Right atrium auricular region (tissue), 2 donors: ENCODE results near the gene CIBAR2. TPM values are rescaled to one million over a fixed set of nuclear protein-coding genes. Genes with fewer than 3 reads are reported as not detected.

Source experiments
- DNase-seq: peaks from one replicate; pipeline ENCODE4 v3.0.0-alpha.2; 2019; ENCODE audit warnings: low spot score
- H3K27ac ChIP-seq, 2 donors: fragments of 200-600 bp; sonication (generic); 1 replicate in 1 of 2; 2 replicates in 1 of 2; pipeline ENCODE4 v1.5.1; 2016 to 2019
- H3K27me3 ChIP-seq, 2 donors: fragments of 200-600 bp; sonication (generic); one replicate each; pipeline versions ENCODE4 v1.5.1 to v1.6.0; 2017 to 2019
- H3K36me3 ChIP-seq: fragments of 200-600 bp; sonication (generic); one replicate; pipeline ENCODE4 v1.5.1; 2016
- H3K4me1 ChIP-seq, 2 donors: fragments of 200-600 bp; sonication (generic); one replicate each; pipeline versions ENCODE4 v1.5.1 to v1.6.0; 2017 to 2019
- H3K4me3 ChIP-seq, 2 donors: fragments of 200-600 bp; sonication (generic); 1 replicate in 1 of 2; 2 replicates in 1 of 2; pipeline ENCODE4 v1.5.1; 2017 to 2019; ENCODE audit warnings: mild to moderate bottlenecking in 1 of 2, moderate library complexity in 1 of 2
- H3K9me3 ChIP-seq, 2 donors: fragments of 200-600 bp; sonication (generic); one replicate each; pipeline ENCODE4 v1.5.1; 2019
- CTCF ChIP-seq, 2 donors: fragments of 200-600 bp; sonication (generic); IDR thresholded peaks; one replicate each; pipeline ENCODE4 v1.5.1; 2019; ENCODE audit warnings: antibody characterized with exemption in 2 of 2
- total RNA-seq, 2 donors: library from RNA; depleted of rRNA; stranded (reverse); fragments of >200 nt; gene quantifications; one replicate each; pipeline ENCODE4 v1.1.0, GENCODE V29; 2016

Gene CIBAR2
- total RNA-seq, 2 donors from 2014 or later: not detected

- H3K36me3 ChIP-seq: no peaks in the 10 kb centered on the region
- no peaks in the 10 kb centered on the region for H3K27me3 ChIP-seq
- TF ChIP-seq CTCF (IDR thresholded peaks at IDR 0.05): no peak
- peaks cover 0 to 15% of the 10 kb centered on the region in 2 donors for H3K4me1 ChIP-seq
- no peak for DNase-seq
- no peak overlapping the region for H3K27ac ChIP-seq
- no peak overlapping the region for H3K4me3 ChIP-seq
- no peaks in the 10 kb centered on the region for H3K9me3 ChIP-seq
Measured at GRCh38 chr16:85094176-85094805, 18.0 kb downstream of the CIBAR2 start.

DNA sequence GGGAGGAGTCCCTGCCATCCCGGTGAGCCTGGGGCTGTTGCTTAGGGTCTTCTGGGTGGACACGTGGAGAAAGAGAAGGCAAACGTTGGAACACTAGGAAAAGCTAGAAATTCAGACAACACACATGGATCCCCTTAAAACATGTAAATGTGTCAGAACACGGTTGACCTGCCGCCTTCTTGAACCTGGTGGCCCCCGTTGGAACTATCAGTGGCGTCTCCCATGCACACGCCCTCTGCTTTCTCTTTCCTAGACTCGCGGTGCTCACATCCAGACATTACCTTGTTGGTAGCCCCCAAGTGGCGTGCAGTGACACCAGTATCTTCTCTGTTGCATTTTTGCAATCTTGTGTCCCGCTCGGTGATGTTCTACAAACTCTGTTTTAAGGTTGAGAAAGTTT lies 18.6 kb downstream of the CIBAR2 start:
- no peak for DNase-seq
- no peaks in the 10 kb centered on the region for H3K27me3 ChIP-seq
- TF ChIP-seq CTCF (IDR thresholded peaks at IDR 0.05): no peak

DNA sequence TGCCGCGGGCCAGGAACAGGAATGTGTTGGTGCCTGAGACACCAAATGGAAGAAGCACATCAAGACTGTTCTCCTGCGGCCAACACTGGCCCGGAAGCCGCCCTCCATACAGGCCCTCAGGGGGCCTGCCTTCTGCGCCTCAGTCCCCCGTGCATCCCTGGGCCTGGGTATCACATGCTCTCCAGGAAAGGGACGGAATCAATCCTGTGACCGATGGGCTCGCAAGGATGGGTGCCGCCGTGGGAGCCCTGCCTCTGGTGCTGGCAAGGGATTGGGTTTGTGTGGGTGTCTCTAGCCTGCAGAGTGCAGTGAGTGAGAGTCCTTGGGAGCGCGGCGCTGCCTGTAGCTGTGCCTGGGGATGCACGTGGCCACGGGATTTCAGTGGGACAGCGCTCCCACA lies 19.4 kb downstream of the CIBAR2 start:
- H3K27ac ChIP-seq: no peak overlapping the region
- H3K4me3 ChIP-seq: no peak overlapping the region
- no peak for DNase-seq
- no peaks in the 10 kb centered on the region for H3K36me3 ChIP-seq
- TF ChIP-seq CTCF (IDR thresholded peaks at IDR 0.05): no peak
- no peaks in the 10 kb centered on the region for H3K27me3 ChIP-seq
- peaks cover 0 to 18% of the 10 kb centered on the region in 2 donors for H3K4me1 ChIP-seq
- no peaks in the 10 kb centered on the region for H3K9me3 ChIP-seq

More for the DNA sequence above, 18.6 kb downstream of the CIBAR2 start:
- Histone ChIP-seq H3K36me3 (no peaks in the 10 kb centered on the region), H3K27ac (no peak overlapping the region), H3K4me1 (peaks cover 0 to 18% of the 10 kb centered on the region in 2 donors), H3K9me3 (no peaks in the 10 kb centered on the region), H3K4me3 (no peak overlapping the region)

GRCh38 chr16:85092309-85092708 lies 20.0 kb downstream of the CIBAR2 start:
- Histone ChIP-seq H3K9me3 (no peaks in the 10 kb centered on the region), H3K27me3 (no peaks in the 10 kb centered on the region), H3K36me3 (no peaks in the 10 kb centered on the region), H3K4me1 (peaks cover 0 to 18% of the 10 kb centered on the region in 2 donors), H3K27ac (no peak overlapping the region), H3K4me3 (no peak overlapping the region)
- no peak for DNase-seq
- no peak for TF ChIP-seq CTCF (IDR thresholded peaks at IDR 0.05)

DNA sequence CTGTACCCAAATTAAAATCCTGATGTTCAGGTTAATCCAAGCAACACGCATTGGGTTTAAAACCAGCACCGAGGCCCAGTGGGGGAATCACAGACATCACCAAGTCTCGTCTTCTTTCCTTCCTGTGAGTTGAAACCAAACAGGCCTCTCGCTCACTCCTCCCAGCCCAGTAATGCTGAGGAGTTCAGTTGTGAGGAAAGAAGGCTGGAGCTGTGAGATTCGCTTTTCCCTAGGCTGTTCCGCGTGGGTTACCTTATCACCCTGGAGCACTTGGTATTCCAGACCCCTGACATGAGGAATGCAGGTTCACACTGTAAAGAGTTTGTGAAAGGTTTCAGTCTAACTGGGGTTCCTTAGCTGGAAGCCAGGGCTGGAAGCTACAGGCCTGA lies 20.8 kb downstream of the CIBAR2 start:
- H3K9me3 ChIP-seq: no peaks in the 10 kb centered on the region
- no peaks in the 10 kb centered on the region for H3K27me3 ChIP-seq
- no peak for TF ChIP-seq CTCF (IDR thresholded peaks at IDR 0.05)
- DNase-seq: no peak
- H3K36me3 ChIP-seq: no peaks in the 10 kb centered on the region
- no peak overlapping the region for H3K4me3 ChIP-seq
- H3K4me1 ChIP-seq: peaks cover 0 to 24% of the 10 kb centered on the region in 2 donors
- no peak overlapping the region for H3K27ac ChIP-seq
